Gastrocnemius medialis (tissue), 4 donors: Measurements from ENCODE around the gene FBXO44. TPM values are rescaled to one million over a fixed set of nuclear protein-coding genes. Genes with fewer than 3 reads are reported as not detected.

Source experiments
- ATAC-seq, 2 donors: fragments of 150-250 bp; one replicate each; pipeline ENCODE4 v1.9.1; 2016
- DNase-seq, 2 donors: peaks; one replicate each; pipeline ENCODE4 v3.0.0-alpha.2; 2019
- H3K27ac ChIP-seq, 4 donors: fragments of 200-600 bp; sonication (generic); 1 replicate in 1 of 4; 2 replicates in 3 of 4; pipeline ENCODE4 v1.5.1; 2016 to 2018; ENCODE audit warnings: mild to moderate bottlenecking in 2 of 4, moderate library complexity in 1 of 4
- H3K27me3 ChIP-seq, 3 donors: fragments of 200-600 bp; sonication (generic) in 2 of 3; 1 replicate in 1 of 3; 2 replicates in 2 of 3; pipeline versions ENCODE4 v1.5.1 to v1.6.0; 2016 to 2019; ENCODE audit warnings: mild to moderate bottlenecking in 1 of 3, moderate library complexity in 1 of 3
- H3K36me3 ChIP-seq, 2 donors: fragments of 200-600 bp; sonication (generic) in 1 of 2; one replicate each; pipeline ENCODE4 v1.5.1; 2017 to 2018
- H3K4me1 ChIP-seq, 2 donors: fragments of 200-600 bp; sonication (generic) in 1 of 2; one replicate each; pipeline ENCODE4 v1.5.1; 2016 to 2017; ENCODE audit warnings: mild to moderate bottlenecking in 2 of 2
- H3K4me3 ChIP-seq, 4 donors: fragments of 200-600 bp; sonication (generic) in 3 of 4; 1 replicate in 1 of 4; 2 replicates in 3 of 4; pipeline ENCODE4 v1.5.1; 2016 to 2019; ENCODE audit warnings: mild to moderate bottlenecking in 2 of 4
- H3K9me3 ChIP-seq, 3 donors: fragments of 200-600 bp; sonication (generic) in 2 of 3; 1 replicate in 1 of 3; 2 replicates in 2 of 3; pipeline ENCODE4 v1.5.1; 2016 to 2019
- POLR2A ChIP-seq, 2 donors: fragments of 450-650 bp; IDR thresholded peaks; one replicate each; pipeline ENCODE4 v1.6.1; 2017; ENCODE audit warnings: antibody characterized with exemption in 2 of 2, mild to moderate bottlenecking in 2 of 2, moderate library complexity in 2 of 2
- in situ Hi-C, 4 donors: fragments of 200-750 bp; cut with MboI; loops; one replicate each; pipeline versions ENCODE4 v1.15.0 to v1.8.0; 2017; ENCODE audit warnings: low sequenced_read_pairs in 4 of 4
- intact Hi-C: fragments of 100-400 bp; cut with DNase I; formaldehyde crosslinking; loops from one replicate; pipeline ENCODE4 v1.15.1; 2023; ENCODE audit warnings: low total_unique reads
- total RNA-seq, 4 donors: library from RNA; depleted of rRNA; stranded (reverse); fragments of >200 nt; gene quantifications; one replicate each; pipeline versions ENCODE4 v1.1.0 to v1.2.3, GENCODE V29; 2016
- TF ChIP-seq, protein P1 (sequence below), 5 experiments: fragments of 450-650 bp in 3 of 5; fragments of 200-600 bp in 2 of 5; sonication (generic) in 2 of 5; IDR thresholded peaks in 4 of 5; conservative IDR thresholded peaks in 1 of 5; 1 replicate in 4 of 5; 2 replicates in 1 of 5; pipeline ENCODE4 v1.5.1; 2016 to 2019; ENCODE audit warnings: antibody characterized with exemption in 5 of 5, mild to moderate bottlenecking in 3 of 5, moderate library complexity in 3 of 5

FBXO44 gene
- total RNA-seq, 4 donors from 2014 or later: 1.7 to 9.4 (median 5.4) TPM

DNA sequence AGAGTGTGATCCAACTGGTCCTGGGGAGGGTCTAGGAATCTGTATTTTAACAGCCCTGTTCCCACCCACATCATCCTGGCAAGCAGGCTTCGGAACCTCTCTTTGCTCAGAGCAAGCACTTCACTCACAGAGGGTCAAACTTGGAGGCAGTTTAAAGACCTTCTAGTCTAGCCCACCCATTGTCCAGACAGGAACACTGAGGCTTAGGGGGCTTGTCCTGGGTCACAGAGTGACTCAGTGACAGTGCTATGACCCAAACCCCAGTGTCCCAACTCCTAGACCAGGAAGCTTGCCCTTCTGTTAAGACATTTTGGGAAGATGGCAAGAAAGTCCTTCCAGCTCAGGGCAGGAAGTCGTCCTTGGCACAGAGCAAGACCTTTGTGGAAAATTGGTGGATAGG is 36.9 kb upstream of the FBXO44 start:
- no peak overlapping the region for H3K27ac ChIP-seq
- no peak for TF ChIP-seq POLR2A (IDR thresholded peaks at IDR 0.05)
- TF ChIP-seq, protein P1, sequence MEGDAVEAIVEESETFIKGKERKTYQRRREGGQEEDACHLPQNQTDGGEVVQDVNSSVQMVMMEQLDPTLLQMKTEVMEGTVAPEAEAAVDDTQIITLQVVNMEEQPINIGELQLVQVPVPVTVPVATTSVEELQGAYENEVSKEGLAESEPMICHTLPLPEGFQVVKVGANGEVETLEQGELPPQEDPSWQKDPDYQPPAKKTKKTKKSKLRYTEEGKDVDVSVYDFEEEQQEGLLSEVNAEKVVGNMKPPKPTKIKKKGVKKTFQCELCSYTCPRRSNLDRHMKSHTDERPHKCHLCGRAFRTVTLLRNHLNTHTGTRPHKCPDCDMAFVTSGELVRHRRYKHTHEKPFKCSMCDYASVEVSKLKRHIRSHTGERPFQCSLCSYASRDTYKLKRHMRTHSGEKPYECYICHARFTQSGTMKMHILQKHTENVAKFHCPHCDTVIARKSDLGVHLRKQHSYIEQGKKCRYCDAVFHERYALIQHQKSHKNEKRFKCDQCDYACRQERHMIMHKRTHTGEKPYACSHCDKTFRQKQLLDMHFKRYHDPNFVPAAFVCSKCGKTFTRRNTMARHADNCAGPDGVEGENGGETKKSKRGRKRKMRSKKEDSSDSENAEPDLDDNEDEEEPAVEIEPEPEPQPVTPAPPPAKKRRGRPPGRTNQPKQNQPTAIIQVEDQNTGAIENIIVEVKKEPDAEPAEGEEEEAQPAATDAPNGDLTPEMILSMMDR (IDR thresholded peaks at IDR 0.05 in 4 of 5, conservative IDR thresholded peaks at IDR 0.05 in 1 of 5): no peak
- in situ Hi-C loops (no loop called here), intact Hi-C loops (no loop called here)
- H3K27me3 ChIP-seq: peaks cover 0 to 21% (median 9%) of the 10 kb centered on the region in 3 donors
- no peaks in the 10 kb centered on the region for H3K36me3 ChIP-seq
- no peak for ATAC-seq
- no peak overlapping the region for H3K4me3 ChIP-seq
- no peaks in the 10 kb centered on the region for H3K4me1 ChIP-seq
- no peak for DNase-seq
- H3K9me3 ChIP-seq: no peaks in the 10 kb centered on the region

GRCh38 chr1:11620405-11620804 is 34.3 kb upstream of the FBXO44 start:
- H3K36me3 ChIP-seq: no peaks in the 10 kb centered on the region
- H3K27ac ChIP-seq: no peak overlapping the region
- no peak overlapping the region for H3K4me3 ChIP-seq
- intact Hi-C loops (no loop called here), in situ Hi-C loops (no loop called here)
- no peak for TF ChIP-seq POLR2A (IDR thresholded peaks at IDR 0.05)
- TF ChIP-seq, protein P1 (IDR thresholded peaks at IDR 0.05 in 4 of 5, conservative IDR thresholded peaks at IDR 0.05 in 1 of 5): no peak
- peaks cover 6 to 23% (median 16%) of the 10 kb centered on the region in 3 donors for H3K27me3 ChIP-seq
- no peak for DNase-seq
- no peaks in the 10 kb centered on the region for H3K4me1 ChIP-seq
- no peak for ATAC-seq
- H3K9me3 ChIP-seq: no peaks in the 10 kb centered on the region

GRCh38 chr1:11620924-11621323 is 33.8 kb upstream of the FBXO44 start:
- Histone ChIP-seq H3K27ac (no peak overlapping the region), H3K27me3 (peaks cover 6 to 23% (median 16%) of the 10 kb centered on the region in 3 donors), H3K9me3 (no peaks in the 10 kb centered on the region), H3K4me1 (no peaks in the 10 kb centered on the region), H3K4me3 (no peak overlapping the region), H3K36me3 (no peaks in the 10 kb centered on the region)
- DNase-seq: no peak
- TF ChIP-seq POLR2A (IDR thresholded peaks at IDR 0.05): no peak
- TF ChIP-seq, protein P1 (IDR thresholded peaks at IDR 0.05 in 4 of 5, conservative IDR thresholded peaks at IDR 0.05 in 1 of 5): no peak
- ATAC-seq: no peak
- in situ Hi-C loops (no loop called here), intact Hi-C loops (no loop called here)

- Histone ChIP-seq H3K9me3 (no peaks in the 10 kb centered on the region), H3K4me3 (no peak overlapping the region), H3K27ac (no peak overlapping the region), H3K27me3 (peaks cover 6 to 23% (median 19%) of the 10 kb centered on the region in 3 donors), H3K36me3 (no peaks in the 10 kb centered on the region), H3K4me1 (no peaks in the 10 kb centered on the region)
- ATAC-seq (no peak), DNase-seq (no peak)
- TF ChIP-seq POLR2A (IDR thresholded peaks at IDR 0.05): no peak
- TF ChIP-seq, protein P1 (IDR thresholded peaks at IDR 0.05 in 4 of 5, conservative IDR thresholded peaks at IDR 0.05 in 1 of 5): no peak
- intact Hi-C loops: no loop called here
- in situ Hi-C loops: no loop called here
These were observed 32.3 kb upstream of the FBXO44 start for GRCh38 chr1:11622398-11622797.

GRCh38 chr1:11623702-11624101 is 31.0 kb upstream of the FBXO44 start:
- Histone ChIP-seq H3K4me3 (no peak overlapping the region), H3K9me3 (no peaks in the 10 kb centered on the region), H3K27me3 (peaks cover 12 to 26% (median 25%) of the 10 kb centered on the region in 3 donors), H3K27ac (no peak overlapping the region), H3K4me1 (no peaks in the 10 kb centered on the region), H3K36me3 (no peaks in the 10 kb centered on the region)
- no peak for ATAC-seq
- DNase-seq: no peak
- TF ChIP-seq POLR2A (IDR thresholded peaks at IDR 0.05): no peak
- TF ChIP-seq, protein P1 (IDR thresholded peaks at IDR 0.05 in 4 of 5, conservative IDR thresholded peaks at IDR 0.05 in 1 of 5): no peak
- in situ Hi-C loops: no loop called here
- intact Hi-C loops: no loop called here
